GM18519 (cell line): ENCODE measurements around the gene GOSR2.
"Not testable (repeated sequence)": the region's sequence is repeated elsewhere in the genome, so short reads cannot be mapped to it uniquely, and the experiment has no call there.

Experiments used
- ATAC-seq: cut with Tn5 transposase; IDR thresholded peaks from one replicate; pipeline ENCODE4 v1.9.1; 2021; ENCODE audit warnings: mild to moderate bottlenecking, moderate library complexity; ENCODE audit not compliant: unreplicated experiment, low FRiP score

Gene GOSR2

DNA sequence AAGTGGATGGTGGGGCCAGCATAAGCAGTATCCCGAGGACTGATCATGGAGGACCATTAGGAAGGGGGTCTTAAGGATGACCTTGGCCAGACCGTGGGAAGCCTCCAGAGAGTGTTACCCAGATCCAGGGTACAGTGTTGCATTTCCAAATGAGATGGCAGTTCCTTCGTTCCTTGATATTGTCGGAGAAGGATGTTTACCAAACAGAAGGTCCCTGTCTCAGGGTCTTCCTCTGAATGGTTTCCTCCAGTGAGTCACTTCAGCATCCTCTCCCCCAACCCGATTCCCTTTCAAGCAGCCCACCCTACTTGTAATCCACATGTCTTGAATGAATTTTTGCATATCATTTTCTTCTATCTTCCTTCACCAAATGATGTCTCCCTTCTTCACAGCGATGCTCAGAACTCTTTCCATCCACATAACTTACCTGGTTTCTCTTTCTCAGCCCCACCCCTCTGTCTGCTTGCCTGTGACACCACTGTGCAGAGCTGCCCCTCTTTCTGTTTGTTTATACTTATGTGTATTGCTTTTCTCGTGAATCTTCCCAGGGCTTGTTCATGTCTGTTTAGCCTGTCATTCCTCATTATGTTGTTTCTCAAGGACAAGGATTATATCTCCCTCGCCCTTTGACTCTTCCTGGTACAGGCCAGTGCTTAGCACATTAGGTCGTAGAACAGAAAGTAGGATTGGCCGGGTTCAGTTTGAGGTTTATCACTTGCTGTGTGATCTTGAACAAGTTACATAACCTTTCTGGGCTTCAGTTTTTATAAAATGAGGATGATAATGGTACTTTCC, 5.7 kb downstream of the GOSR2 start:
- no peak for ATAC-seq

DNA sequence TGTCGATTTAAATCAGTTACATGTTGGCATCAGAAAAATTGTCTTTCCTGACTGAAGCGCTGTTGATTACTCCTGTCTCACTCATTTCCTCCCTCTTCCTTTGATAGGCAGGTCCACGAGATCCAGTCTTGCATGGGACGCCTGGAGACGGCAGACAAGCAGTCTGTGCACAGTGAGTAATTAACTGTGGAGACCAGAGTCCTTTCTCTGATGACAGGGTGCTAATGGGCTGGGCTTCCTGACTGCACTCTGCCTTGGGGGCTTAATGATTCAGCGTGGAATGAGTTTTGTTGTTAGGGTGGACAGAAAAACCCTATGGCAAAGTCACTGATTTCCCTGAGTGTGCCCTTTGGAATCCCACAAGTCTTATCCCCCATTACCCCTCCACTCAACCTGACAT, 6.5 kb downstream of the GOSR2 start:
- ATAC-seq: no peak

DNA sequence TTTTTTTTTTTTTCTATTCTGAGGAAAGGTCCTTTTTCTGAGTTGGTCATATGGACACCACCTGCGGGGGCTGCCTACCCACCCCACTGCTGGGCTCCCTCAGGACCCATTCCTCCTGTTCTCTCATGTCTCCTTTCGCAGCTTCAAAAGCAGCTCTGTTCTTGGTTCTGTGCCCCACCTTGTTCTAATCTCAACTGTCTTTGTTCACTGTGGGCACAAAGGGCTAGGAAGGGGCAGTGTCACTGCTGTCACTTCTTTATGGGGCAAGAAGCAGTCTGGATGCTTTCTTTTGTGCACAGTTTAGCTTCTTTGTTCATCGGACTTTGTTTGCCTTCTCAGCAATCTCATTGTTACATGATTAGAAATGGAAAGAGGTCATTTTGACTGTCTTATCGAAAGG, 7.1 kb downstream of the GOSR2 start:
- ATAC-seq: no peak

GRCh38 chr17:46931596-46931995, 8.6 kb downstream of the GOSR2 start:
- no peak for ATAC-seq

DNA sequence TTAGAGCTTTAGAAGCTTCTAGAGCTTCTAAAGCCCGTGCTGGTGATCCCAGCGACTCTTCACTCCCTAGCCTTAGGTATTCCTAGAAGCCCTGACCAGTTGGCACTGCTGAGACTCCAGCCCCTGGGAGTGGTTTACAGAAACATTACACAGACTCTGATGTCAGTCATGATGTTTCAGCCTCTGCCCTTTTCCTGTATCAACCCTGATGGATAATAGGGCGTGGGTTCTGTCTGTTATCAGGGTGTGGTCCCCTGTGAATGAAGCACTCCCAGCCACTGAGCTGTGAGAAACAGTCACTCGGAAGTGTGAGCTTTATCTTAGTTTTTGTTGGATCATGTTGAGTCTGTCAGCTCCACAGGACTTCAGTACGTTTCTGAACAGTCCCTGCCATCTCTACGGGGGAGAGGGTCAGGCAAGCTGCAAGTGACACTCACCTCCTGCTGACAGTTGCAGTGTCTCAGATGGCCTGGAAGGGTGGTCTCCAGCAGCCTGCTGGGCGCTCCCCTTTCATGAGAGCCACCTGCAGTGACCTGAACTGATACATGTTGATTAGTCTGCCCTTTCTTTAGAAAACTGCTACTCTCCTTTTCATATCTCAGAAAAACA, 12.8 kb downstream of the GOSR2 start:
- ATAC-seq: no peak

GRCh38 chr17:46940692-46941404, 17.9 kb downstream of the GOSR2 start:
- ATAC-seq: no peak

DNA sequence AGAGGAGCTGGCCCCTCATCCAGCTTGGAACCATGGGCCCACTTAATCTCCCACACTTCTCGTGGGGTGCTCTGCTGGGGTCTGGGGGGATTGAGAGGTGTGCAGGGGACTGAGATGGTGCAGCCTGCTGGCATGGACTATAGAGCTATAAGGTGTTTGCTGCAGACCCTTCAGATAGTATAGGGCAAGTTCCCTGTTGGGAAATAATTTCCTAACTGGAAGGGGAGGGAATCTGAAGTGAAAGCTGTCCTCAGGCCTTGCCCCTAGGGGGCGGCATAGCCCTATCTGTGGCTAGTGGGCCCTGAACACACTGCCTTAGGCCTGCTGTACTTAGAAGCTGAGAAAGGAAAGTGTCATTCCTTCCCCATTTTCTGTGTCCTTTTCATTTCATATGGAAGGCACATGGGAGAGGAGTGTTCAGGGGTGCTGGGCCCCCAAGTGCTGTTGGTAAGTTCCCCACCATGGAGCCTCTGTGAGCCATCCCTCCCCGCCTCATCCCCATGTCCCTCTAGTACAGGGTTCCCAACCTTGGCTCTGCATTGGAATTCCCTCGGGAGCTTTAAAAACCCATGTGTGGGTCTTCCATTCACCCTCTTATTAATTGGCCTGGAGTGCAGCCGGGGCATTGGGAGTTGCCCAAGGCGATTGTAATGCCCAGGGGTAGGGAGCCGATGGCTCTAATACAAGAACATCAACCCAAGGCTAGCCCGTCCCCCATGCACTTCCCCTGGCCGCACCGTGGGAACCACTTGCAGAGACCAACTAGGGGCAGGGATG, 19.7 kb downstream of the GOSR2 start:
- ATAC-seq: no peak

GRCh38 chr17:46943218-46943500, 20.2 kb downstream of the GOSR2 start:
- ATAC-seq: no peak

DNA sequence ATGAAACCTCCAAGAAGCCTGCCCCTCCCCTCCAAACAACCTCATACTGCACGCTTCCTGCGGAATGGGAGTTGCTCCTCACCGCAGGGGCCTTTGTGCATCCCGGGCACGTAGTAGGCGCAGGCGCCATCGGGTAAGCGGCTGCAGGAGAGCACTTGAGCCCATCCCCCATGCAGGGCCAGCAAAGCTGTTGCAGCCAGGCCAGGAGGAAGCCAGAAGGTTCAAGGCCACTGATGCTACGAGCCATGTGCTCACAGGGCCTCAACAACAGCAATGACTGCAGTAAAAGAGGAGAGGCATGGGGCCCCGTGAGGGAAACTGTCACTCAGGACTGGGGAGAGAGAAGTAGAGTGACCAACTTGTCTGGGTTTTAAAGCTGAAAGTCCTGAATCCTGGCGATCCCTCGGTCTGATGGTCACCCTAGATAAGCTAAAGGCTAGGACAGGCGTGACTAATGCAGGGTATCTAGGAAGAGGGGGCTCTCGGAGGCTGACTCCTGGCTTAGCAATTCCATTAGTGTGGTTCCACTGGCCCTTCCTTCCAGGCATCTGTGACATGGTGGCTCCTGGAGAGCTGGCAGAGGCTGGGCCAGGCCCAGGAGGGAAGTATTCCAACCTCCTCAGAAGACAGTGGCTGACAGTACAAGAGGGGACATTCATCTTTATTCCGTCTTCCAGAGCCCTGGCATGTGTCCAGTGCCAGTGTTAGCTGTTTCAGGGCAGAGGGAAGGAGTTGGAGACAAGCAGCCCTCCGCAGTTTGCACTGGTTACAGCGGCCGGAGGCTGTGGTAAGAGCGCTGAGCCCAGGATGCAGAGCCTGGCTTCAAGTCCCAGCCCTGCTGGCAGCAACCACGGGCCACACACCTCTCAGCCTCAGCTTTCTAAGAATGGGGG, 20.8 kb downstream of the GOSR2 start:
- ATAC-seq: no peak

DNA sequence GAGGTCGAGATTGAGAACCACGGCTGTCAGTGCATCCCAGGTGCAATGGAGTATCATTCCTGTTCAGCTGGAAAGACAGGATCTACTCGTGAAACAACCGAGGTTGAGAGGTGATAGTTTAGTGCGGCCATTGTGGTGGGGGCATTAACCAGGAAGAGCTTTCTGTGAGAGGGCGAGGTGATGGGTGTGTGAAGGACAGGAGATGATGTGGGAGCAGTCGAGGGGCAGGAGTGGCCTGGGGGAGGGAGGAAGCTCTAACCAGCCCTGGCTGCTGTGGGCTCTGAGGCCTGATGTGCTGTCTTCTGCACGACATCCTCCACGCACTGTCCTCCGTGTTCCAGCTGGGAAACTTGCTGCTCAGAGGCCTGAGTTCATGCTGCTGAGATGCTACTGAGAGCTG, 22.0 kb downstream of the GOSR2 start:
- ATAC-seq: no peak

- ATAC-seq: no peak
These were observed 24.3 kb downstream of the GOSR2 start for GRCh38 chr17:46947216-46947615.

- no peak for ATAC-seq
These were observed 25.6 kb downstream of the GOSR2 start for GRCh38 chr17:46948544-46948943.

- no peak for ATAC-seq
These were observed 26.6 kb downstream of the GOSR2 start for GRCh38 chr17:46949291-46950174.

- ATAC-seq: no peak
These were observed 27.5 kb downstream of the GOSR2 start for GRCh38 chr17:46950342-46950996.

DNA sequence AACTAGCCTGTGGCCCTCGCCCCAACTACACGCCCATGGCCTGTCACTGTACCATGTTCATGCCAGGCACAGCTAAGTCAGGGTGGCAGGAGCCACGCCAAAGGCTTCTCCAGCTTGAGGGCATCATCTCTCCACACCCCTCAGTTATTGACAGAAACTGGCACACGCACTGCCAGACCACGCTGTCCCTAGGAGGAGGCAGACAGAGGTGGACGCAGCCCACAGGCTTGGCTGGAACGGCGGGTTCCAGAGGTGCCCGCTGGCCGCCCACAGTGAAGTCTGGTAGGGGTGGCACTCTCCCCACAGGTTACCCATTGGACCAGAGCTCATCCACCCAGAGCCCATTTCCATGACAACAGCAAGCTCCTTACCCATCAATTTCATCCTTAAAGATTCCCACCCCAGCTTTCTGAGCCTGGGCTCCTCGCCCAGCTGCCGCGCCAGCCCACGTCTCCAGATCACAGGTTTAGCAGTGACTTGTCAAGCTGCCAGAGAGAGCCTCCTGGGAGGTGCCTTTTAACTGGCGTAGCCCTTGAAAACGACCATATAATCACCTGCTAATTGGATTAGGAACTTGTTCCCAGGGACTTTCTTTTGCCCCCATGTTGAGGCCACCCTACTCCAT, 28.1 kb downstream of the GOSR2 start:
- ATAC-seq: no peak

- ATAC-seq: no peak
These were observed 28.7 kb downstream of the GOSR2 start for GRCh38 chr17:46951706-46952105.

- ATAC-seq: no peak
These were observed 29.2 kb downstream of the GOSR2 start for GRCh38 chr17:46952115-46952514.

- not testable (repeated sequence) for ATAC-seq
These were observed 30.2 kb downstream of the GOSR2 start for GRCh38 chr17:46953191-46953590.
